GM18870 (cell line): Measurements from ENCODE around the gene USP28.

ENCODE experiments used
- ATAC-seq: cut with Tn5 transposase; IDR thresholded peaks from one replicate; pipeline ENCODE4 v1.9.1; 2021; ENCODE audit warnings: moderate library complexity; ENCODE audit not compliant: unreplicated experiment

Gene USP28

GRCh38 chr11:113876798-113877669 lies 1.7 kb upstream of the USP28 start:
- no peak for ATAC-seq

- ATAC-seq = no peak
These were observed 864 bp upstream of the USP28 start for GRCh38 chr11:113876074-113876797.

- ATAC-seq = peak; percentile 36
These were observed 665 bp downstream of the USP28 start for GRCh38 chr11:113874581-113875233.

- ATAC-seq = no peak
These were observed 1.3 kb downstream of the USP28 start for GRCh38 chr11:113874096-113874495.

- no peak for ATAC-seq
These were observed 2.1 kb downstream of the USP28 start for GRCh38 chr11:113873236-113873626.

GRCh38 chr11:113871336-113871735 lies 4.0 kb downstream of the USP28 start:
- no peak for ATAC-seq

GRCh38 chr11:113867843-113868503 lies 7.4 kb downstream of the USP28 start:
- ATAC-seq = no peak

- no peak for ATAC-seq
These were observed 9.5 kb downstream of the USP28 start for GRCh38 chr11:113865873-113866272.

GRCh38 chr11:113864410-113864809 lies 11.0 kb downstream of the USP28 start:
- no peak for ATAC-seq

- no peak for ATAC-seq
These were observed 12.9 kb downstream of the USP28 start for GRCh38 chr11:113862435-113862834.

- ATAC-seq = no peak
These were observed 15.7 kb downstream of the USP28 start for GRCh38 chr11:113859665-113860064.

- no peak for ATAC-seq
These were observed 18.2 kb downstream of the USP28 start for GRCh38 chr11:113856966-113857759.

- ATAC-seq = no peak
These were observed 19.6 kb downstream of the USP28 start for GRCh38 chr11:113855803-113856202.

GRCh38 chr11:113850188-113850587 lies 25.2 kb downstream of the USP28 start:
- no peak for ATAC-seq

GRCh38 chr11:113849713-113850112 lies 25.7 kb downstream of the USP28 start:
- no peak for ATAC-seq

- ATAC-seq = no peak
These were observed 27.8 kb downstream of the USP28 start for GRCh38 chr11:113847580-113847979.

- ATAC-seq = no peak
These were observed 28.3 kb downstream of the USP28 start for GRCh38 chr11:113847111-113847510.

GRCh38 chr11:113841691-113842090 lies 33.7 kb downstream of the USP28 start:
- ATAC-seq = no peak

GRCh38 chr11:113840932-113841664 lies 34.3 kb downstream of the USP28 start:
- no peak for ATAC-seq

- ATAC-seq = peak; percentile 91
These were observed 35.5 kb downstream of the USP28 start for GRCh38 chr11:113839842-113840241.
